ENCODE data around the gene CACNA2D3.

DNA sequence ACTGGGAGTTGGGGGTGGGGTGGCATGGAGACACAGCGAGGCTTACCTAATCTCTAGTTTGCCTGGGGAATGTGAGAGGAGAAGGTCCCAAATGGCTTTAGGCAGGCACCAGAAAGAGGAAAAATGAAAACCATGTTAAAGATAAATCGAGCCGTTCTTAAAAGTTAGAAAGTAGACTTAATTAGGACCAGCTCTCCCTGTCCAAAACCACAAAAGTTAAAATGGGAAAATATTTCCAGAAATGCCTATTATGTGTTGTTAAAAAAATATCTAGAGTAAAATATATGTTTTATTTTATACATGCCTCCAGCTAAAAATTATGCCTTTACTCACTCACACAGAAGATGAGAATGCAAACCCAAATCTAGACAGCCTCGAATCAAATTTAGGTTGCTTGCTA lies 755.4 kb downstream of the CACNA2D3 start:
- no peak for TF ChIP-seq EZH2phosphoT487 (IDR thresholded peaks at IDR 0.05; ENCODE audit: low read depth, severe bottlenecking, unreplicated experiment)
- TF ChIP-seq, protein P1, sequence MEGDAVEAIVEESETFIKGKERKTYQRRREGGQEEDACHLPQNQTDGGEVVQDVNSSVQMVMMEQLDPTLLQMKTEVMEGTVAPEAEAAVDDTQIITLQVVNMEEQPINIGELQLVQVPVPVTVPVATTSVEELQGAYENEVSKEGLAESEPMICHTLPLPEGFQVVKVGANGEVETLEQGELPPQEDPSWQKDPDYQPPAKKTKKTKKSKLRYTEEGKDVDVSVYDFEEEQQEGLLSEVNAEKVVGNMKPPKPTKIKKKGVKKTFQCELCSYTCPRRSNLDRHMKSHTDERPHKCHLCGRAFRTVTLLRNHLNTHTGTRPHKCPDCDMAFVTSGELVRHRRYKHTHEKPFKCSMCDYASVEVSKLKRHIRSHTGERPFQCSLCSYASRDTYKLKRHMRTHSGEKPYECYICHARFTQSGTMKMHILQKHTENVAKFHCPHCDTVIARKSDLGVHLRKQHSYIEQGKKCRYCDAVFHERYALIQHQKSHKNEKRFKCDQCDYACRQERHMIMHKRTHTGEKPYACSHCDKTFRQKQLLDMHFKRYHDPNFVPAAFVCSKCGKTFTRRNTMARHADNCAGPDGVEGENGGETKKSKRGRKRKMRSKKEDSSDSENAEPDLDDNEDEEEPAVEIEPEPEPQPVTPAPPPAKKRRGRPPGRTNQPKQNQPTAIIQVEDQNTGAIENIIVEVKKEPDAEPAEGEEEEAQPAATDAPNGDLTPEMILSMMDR (IDR thresholded peaks at IDR 0.05; ENCODE audit: poor library complexity), result no peak

Measured in hepatocyte (in vitro differentiated cells).